HG02870 (cell line): ENCODE data around the gene MAP1LC3B.
"Not testable (repeated sequence)": the region's sequence is repeated elsewhere in the genome, so short reads cannot be mapped to it uniquely, and the experiment has no call there.

ENCODE experiments used
- ATAC-seq: cut with Tn5 transposase; IDR thresholded peaks from one replicate; pipeline ENCODE4 v1.9.1; 2021; ENCODE audit warnings: mild to moderate bottlenecking, moderate library complexity; ENCODE audit not compliant: unreplicated experiment

The MAP1LC3B gene

GRCh38 chr16:87380403-87380802 lies 11.7 kb upstream of the MAP1LC3B start:
- no peak for ATAC-seq

GRCh38 chr16:87380881-87381280 lies 11.3 kb upstream of the MAP1LC3B start:
- no peak for ATAC-seq

GRCh38 chr16:87382023-87382785 lies 9.9 kb upstream of the MAP1LC3B start:
- ATAC-seq: no peak

GRCh38 chr16:87383505-87384161 lies 8.5 kb upstream of the MAP1LC3B start, which contains the start of gene FBXO31:
TSS of gene FBXO31 (minus strand) at chr16:87383776. CDS start at chr16:87383744, 32 bp downstream.
- ATAC-seq: peak; percentile 39

GRCh38 chr16:87384162-87384874 lies 7.8 kb upstream of the MAP1LC3B start:
- ATAC-seq: no peak

GRCh38 chr16:87384875-87385167 lies 7.3 kb upstream of the MAP1LC3B start:
- ATAC-seq: not testable (repeated sequence)

- peak; percentile 53 for ATAC-seq
Observed at GRCh38 chr16:87387942-87388817, 4.0 kb upstream of the MAP1LC3B start.

- ATAC-seq: no peak
Observed at GRCh38 chr16:87388818-87389134, 3.4 kb upstream of the MAP1LC3B start.

GRCh38 chr16:87389245-87389644 lies 2.9 kb upstream of the MAP1LC3B start:
- ATAC-seq: no peak

GRCh38 chr16:87389914-87390313 lies 2.2 kb upstream of the MAP1LC3B start:
- not testable (repeated sequence) for ATAC-seq

GRCh38 chr16:87390641-87391323 lies 1.4 kb upstream of the MAP1LC3B start:
- no peak for ATAC-seq

GRCh38 chr16:87391324-87391949 lies 699 bp upstream of the MAP1LC3B start:
- peak; percentile 13 for ATAC-seq

GRCh38 chr16:87392821-87393679 lies 914 bp downstream of the MAP1LC3B start:
- ATAC-seq: no peak

- ATAC-seq: no peak
Observed at GRCh38 chr16:87393680-87394055, 1.5 kb downstream of the MAP1LC3B start.

- no peak for ATAC-seq
Observed at GRCh38 chr16:87395181-87395842, 3.2 kb downstream of the MAP1LC3B start.

- no peak for ATAC-seq
Observed at GRCh38 chr16:87404764-87405625, 12.9 kb downstream of the MAP1LC3B start.

GRCh38 chr16:87406495-87407088 lies 14.5 kb downstream of the MAP1LC3B start:
- no peak for ATAC-seq
